ELR (cell line): ENCODE results near the gene N4BP2L2.

Experiments used
- DNase-seq: peaks from one replicate; pipeline ENCODE4 v3.0.0-alpha.2; 2015; ENCODE audit warnings: low read depth

Gene N4BP2L2

GRCh38 chr13:32456591-32456990 is 82.0 kb downstream of the N4BP2L2 start:
- DNase-seq = no peak

GRCh38 chr13:32455594-32455903 is 83.0 kb downstream of the N4BP2L2 start:
- DNase-seq = no peak

- no peak for DNase-seq
Observed at GRCh38 chr13:32454886-32455593, 83.6 kb downstream of the N4BP2L2 start.

- DNase-seq = no peak
Observed at GRCh38 chr13:32453981-32454380, 84.6 kb downstream of the N4BP2L2 start.

GRCh38 chr13:32448972-32449371 is 89.6 kb downstream of the N4BP2L2 start:
- peak; percentile 24 for DNase-seq

- peak; percentile 15 for DNase-seq
Observed at GRCh38 chr13:32447894-32448623, 90.5 kb downstream of the N4BP2L2 start.

GRCh38 chr13:32446773-32447465 is 91.7 kb downstream of the N4BP2L2 start:
- no peak for DNase-seq

- no peak for DNase-seq
Observed at GRCh38 chr13:32446220-32446619, 92.4 kb downstream of the N4BP2L2 start.

- DNase-seq = no peak
Observed at GRCh38 chr13:32445461-32445860, 93.1 kb downstream of the N4BP2L2 start.

GRCh38 chr13:32443111-32443510 is 95.5 kb downstream of the N4BP2L2 start:
- peak; percentile 46 for DNase-seq

- no peak for DNase-seq
Observed at GRCh38 chr13:32438871-32439270, 99.7 kb downstream of the N4BP2L2 start.

GRCh38 chr13:32432856-32433255 is 105.7 kb downstream of the N4BP2L2 start:
- no peak for DNase-seq

- no peak for DNase-seq
Observed at GRCh38 chr13:32431361-32431760, 107.2 kb downstream of the N4BP2L2 start.

GRCh38 chr13:32430018-32430747 is 108.4 kb downstream of the N4BP2L2 start:
- DNase-seq = no peak

GRCh38 chr13:32429433-32429909 is 109.1 kb downstream of the N4BP2L2 start:
- no peak for DNase-seq

- no peak for DNase-seq
Observed at GRCh38 chr13:32428581-32429432, 109.8 kb downstream of the N4BP2L2 start.

GRCh38 chr13:32427852-32428580 is 110.6 kb downstream of the N4BP2L2 start, which contains the start of gene N4BP2L1:
N4BP2L1 (minus strand) TSS chr13:32428130; CDS start chr13:32428082, 48 bp downstream.
- peak; percentile 48 for DNase-seq

GRCh38 chr13:32426990-32427851 is 111.4 kb downstream of the N4BP2L2 start:
- peak; percentile 36 for DNase-seq

GRCh38 chr13:32426191-32426989 is 112.2 kb downstream of the N4BP2L2 start:
- peak; percentile 29 for DNase-seq
